ENCODE measurements around the gene VEPH1.

The VEPH1 gene

DNA sequence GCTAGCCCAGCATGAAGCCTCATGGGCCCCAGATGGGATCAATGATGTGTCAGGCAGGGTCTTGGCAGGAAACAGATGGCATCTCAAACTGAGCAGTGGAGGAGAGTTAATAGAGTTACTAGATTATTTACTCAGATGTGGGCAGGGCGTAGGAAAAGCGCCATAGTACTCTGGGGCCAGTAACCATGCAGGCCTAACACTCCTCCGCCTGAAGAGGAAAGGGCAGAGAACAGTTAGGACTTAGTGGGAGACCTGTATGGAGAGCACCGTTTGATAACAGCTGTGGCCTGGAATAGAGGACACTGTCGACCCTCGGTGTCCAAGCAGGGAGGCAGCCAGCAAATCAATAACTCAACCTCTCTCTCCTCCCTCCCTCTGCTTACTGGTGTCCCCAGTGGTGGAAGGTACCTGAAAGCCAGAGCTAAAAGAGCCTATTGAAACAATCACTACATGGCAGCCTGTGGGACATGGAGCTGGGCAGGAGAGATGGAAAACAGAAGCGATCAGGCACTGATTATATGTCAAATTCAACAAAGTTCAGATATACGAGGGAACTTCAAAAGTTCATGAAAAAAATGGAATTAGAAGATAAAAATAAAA, 231.8 kb downstream of the VEPH1 start:
- Histone ChIP-seq H3K36me3 (no peaks in the 10 kb centered on the region), H3K4me1 (ENCODE audit: control insufficient read depth in 1 of 2, insufficient read depth in 1 of 2, low read depth in 1 of 2, low read length in 1 of 2) (no peaks in the 10 kb centered on the region), H3K27ac (no peak overlapping the region), H3K9me3 (no peaks in the 10 kb centered on the region), H3K27me3 (no peaks in the 10 kb centered on the region), H3K4me3 (ENCODE audit: low read depth in 1 of 2, low read length in 1 of 2) (no peak overlapping the region)
- no peak for TF ChIP-seq CTCF (IDR thresholded peaks at IDR 0.05)

DNA sequence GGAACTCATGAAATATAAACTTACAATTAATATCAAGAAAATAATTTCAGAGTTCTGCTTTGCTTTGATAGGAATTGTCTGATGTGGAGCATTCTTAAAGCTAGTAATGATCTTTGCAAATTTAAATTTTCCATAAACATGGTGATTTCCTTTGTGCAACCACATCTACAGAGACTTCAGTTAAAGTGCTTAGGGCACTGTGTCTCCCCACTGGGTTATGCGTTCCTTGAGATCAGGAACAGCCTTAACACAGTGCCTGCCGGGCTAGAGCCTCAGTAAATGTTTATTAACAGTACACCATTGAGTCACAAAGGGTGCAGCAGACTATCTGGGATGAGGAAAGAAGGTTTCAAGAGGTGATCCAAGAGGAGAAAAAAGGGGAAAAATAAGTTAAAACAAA, 235.2 kb downstream of the VEPH1 start:
- H3K9me3 ChIP-seq = no peaks in the 10 kb centered on the region
- H3K4me1 ChIP-seq (ENCODE audit: control insufficient read depth in 1 of 2, insufficient read depth in 1 of 2, low read depth in 1 of 2, low read length in 1 of 2) = no peaks in the 10 kb centered on the region
- no peak overlapping the region for H3K27ac ChIP-seq
- no peaks in the 10 kb centered on the region for H3K27me3 ChIP-seq
- H3K4me3 ChIP-seq (ENCODE audit: low read depth in 1 of 2, low read length in 1 of 2) = no peak overlapping the region
- no peaks in the 10 kb centered on the region for H3K36me3 ChIP-seq
- TF ChIP-seq CTCF (IDR thresholded peaks at IDR 0.05) = no peak

- TF ChIP-seq CTCF (IDR thresholded peaks at IDR 0.05) = no peak
- Histone ChIP-seq H3K9me3 (no peaks in the 10 kb centered on the region), H3K4me1 (ENCODE audit: control insufficient read depth in 1 of 2, insufficient read depth in 1 of 2, low read depth in 1 of 2, low read length in 1 of 2) (no peaks in the 10 kb centered on the region)
Observed at GRCh38 chr3:157265931-157266330, 237.3 kb downstream of the VEPH1 start.

DNA sequence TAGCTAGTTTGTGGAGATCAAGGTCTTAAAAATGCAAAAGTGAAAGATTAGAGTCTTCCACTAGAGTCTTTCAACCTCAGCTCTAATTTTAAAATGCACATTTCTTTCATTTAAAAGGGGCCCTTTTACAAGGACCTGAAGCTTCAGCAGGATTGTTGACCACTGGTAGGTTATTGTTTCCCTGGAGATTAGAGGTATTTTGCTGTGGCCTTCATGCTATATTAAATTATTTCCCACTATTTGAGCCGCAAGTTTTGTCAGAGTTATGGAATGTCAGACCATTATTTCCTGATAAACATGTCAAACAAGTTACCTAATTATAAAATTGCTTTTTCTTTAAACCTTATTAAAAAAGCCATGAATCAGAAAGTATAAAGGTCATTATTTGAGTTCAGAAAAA, 240.2 kb downstream of the VEPH1 start:
- TF ChIP-seq CTCF (IDR thresholded peaks at IDR 0.05) = no peak
- Histone ChIP-seq H3K27me3 (no peaks in the 10 kb centered on the region), H3K4me3 (ENCODE audit: low read depth in 1 of 2, low read length in 1 of 2) (no peak overlapping the region)

More at GRCh38 chr3:157265931-157266330, 237.3 kb downstream of the VEPH1 start:
- no peaks in the 10 kb centered on the region for H3K36me3 ChIP-seq
- H3K27ac ChIP-seq = no peak overlapping the region
- H3K4me3 ChIP-seq (ENCODE audit: low read depth in 1 of 2, low read length in 1 of 2) = no peak overlapping the region
- no peaks in the 10 kb centered on the region for H3K27me3 ChIP-seq

GRCh38 chr3:157261000-157261399, 242.2 kb downstream of the VEPH1 start:
- no peaks in the 10 kb centered on the region for H3K36me3 ChIP-seq
- no peak for TF ChIP-seq CTCF (IDR thresholded peaks at IDR 0.05)
- no peaks in the 10 kb centered on the region for H3K9me3 ChIP-seq
- no peak overlapping the region for H3K27ac ChIP-seq
- H3K4me3 ChIP-seq (ENCODE audit: low read depth in 1 of 2, low read length in 1 of 2) = no peak overlapping the region
- H3K27me3 ChIP-seq = no peaks in the 10 kb centered on the region
- no peaks in the 10 kb centered on the region for H3K4me1 ChIP-seq (ENCODE audit: control insufficient read depth in 1 of 2, insufficient read depth in 1 of 2, low read depth in 1 of 2, low read length in 1 of 2)

More for the DNA sequence above, 240.2 kb downstream of the VEPH1 start:
- Histone ChIP-seq H3K9me3 (no peaks in the 10 kb centered on the region), H3K27ac (no peak overlapping the region), H3K4me1 (ENCODE audit: control insufficient read depth in 1 of 2, insufficient read depth in 1 of 2, low read depth in 1 of 2, low read length in 1 of 2) (no peaks in the 10 kb centered on the region), H3K36me3 (no peaks in the 10 kb centered on the region)

Data from neutrophil (primary cell).